Measurements from ENCODE around the gene MYCBPAP.

GRCh38 chr17:50523208-50523607 is 15.0 kb downstream of the MYCBPAP start:
- TF ChIP-seq, protein P1, sequence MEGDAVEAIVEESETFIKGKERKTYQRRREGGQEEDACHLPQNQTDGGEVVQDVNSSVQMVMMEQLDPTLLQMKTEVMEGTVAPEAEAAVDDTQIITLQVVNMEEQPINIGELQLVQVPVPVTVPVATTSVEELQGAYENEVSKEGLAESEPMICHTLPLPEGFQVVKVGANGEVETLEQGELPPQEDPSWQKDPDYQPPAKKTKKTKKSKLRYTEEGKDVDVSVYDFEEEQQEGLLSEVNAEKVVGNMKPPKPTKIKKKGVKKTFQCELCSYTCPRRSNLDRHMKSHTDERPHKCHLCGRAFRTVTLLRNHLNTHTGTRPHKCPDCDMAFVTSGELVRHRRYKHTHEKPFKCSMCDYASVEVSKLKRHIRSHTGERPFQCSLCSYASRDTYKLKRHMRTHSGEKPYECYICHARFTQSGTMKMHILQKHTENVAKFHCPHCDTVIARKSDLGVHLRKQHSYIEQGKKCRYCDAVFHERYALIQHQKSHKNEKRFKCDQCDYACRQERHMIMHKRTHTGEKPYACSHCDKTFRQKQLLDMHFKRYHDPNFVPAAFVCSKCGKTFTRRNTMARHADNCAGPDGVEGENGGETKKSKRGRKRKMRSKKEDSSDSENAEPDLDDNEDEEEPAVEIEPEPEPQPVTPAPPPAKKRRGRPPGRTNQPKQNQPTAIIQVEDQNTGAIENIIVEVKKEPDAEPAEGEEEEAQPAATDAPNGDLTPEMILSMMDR (IDR thresholded peaks at IDR 0.05), result no peak
- no peak for TF ChIP-seq POLR2A (IDR thresholded peaks at IDR 0.05)

Measured in thyroid gland (tissue), 4 donors.